ENCODE data around the gene DNAI2. TPM values are rescaled to one million over a fixed set of nuclear protein-coding genes. Genes with fewer than 3 reads are reported as not detected.

The DNAI2 gene
- total and polyA plus RNA-seq, 4 donors = 4.1 to 14.2 (median 6.7) TPM

DNA sequence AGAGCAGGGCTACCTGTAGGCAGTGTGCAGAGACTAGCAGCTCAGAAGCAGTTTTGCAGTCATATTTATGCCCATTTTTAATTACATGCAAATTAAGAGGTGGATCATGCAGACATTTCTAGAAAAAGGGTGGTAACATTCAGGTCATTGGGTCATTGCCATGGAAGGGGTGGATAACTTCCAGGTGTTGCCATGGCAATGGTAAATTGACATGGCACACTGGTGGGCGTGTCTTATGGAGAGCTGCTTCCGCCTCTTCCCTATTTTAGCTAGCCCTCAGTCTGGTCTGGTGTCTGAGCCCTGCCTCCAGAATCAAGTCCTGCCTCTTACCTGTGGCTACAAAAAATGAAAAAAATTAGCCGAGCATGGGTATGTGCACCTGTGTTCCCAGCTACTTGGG lies 2.8 kb upstream of the DNAI2 start:
- no peak overlapping the region for H3K9ac ChIP-seq (ENCODE audit: insufficient read depth in 1 of 2, low read length in 2 of 2)
- no peak for ATAC-seq (ENCODE audit: insufficient read depth, low FRiP score)
- H3K9me3 ChIP-seq (ENCODE audit: control insufficient read depth in 4 of 4, insufficient read depth in 3 of 4, low read length in 3 of 4) = no peaks in the 10 kb centered on the region
- H3K27me3 ChIP-seq (ENCODE audit: control insufficient read depth in 3 of 3, insufficient read depth in 3 of 3, low read length in 2 of 3) = no peaks in the 10 kb centered on the region
- DNase-seq = no peak
- H3K27ac ChIP-seq (ENCODE audit: low read depth in 1 of 2, low read length in 1 of 2) = no peak overlapping the region
- TF ChIP-seq CTCF (IDR thresholded peaks at IDR 0.05; ENCODE audit: control extremely low read depth, extremely low read depth) = no peak
- no peak overlapping the region for H3K4me3 ChIP-seq
- 72 to 87% methylated on average over 3 of the region's 3 CpGs for WGBS, 2 donors
- no peaks in the 10 kb centered on the region for H3K36me3 ChIP-seq (ENCODE audit: control insufficient read depth in 4 of 4, insufficient read depth in 4 of 4, low read length in 4 of 4)
- H3K4me1 ChIP-seq (ENCODE audit: control insufficient read depth in 5 of 5, insufficient read depth in 5 of 5, low read length in 5 of 5) = peaks cover 0 to 30% (median 5%) of the 10 kb centered on the region in 5 donors

DNA sequence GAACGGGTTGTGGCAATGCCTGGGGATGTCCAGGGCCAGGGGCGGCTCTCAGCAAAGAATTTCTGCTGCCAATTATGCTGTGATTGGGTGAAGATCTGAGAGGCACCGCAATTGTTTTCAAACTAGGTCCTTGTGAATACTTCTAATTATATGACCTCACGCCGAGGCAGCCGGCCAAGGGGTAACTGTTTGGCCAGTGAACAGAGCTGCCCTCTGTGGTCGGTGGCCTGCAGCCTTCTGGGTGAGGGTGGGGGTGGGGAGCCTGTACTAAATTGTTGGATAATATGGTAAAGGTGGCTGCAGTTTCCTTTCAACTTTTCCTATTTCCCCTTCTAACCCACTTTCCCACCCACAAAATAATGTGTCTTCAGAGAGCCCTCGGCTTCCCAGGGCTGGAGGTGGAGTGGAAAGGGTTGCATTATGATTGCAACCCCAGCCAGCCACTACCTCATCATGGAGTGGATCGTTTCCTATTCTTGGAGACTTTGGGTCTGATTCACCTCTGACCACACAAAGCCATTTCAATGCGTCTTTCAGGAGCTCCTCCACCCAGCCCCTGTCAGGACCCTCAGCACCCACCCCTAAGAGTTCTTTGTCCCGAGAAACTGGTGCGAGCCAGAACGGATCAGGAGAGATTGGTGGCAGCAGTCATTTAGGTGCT lies 2.0 kb upstream of the DNAI2 start:
- Histone ChIP-seq H3K9ac (ENCODE audit: insufficient read depth in 1 of 2, low read length in 2 of 2) (no peak overlapping the region), H3K4me1 (ENCODE audit: control insufficient read depth in 5 of 5, insufficient read depth in 5 of 5, low read length in 5 of 5) (peaks cover 0 to 36% (median 5%) of the 10 kb centered on the region in 5 donors), H3K4me3 (no peak overlapping the region), H3K9me3 (ENCODE audit: control insufficient read depth in 4 of 4, insufficient read depth in 3 of 4, low read length in 3 of 4) (no peaks in the 10 kb centered on the region), H3K27me3 (ENCODE audit: control insufficient read depth in 3 of 3, insufficient read depth in 3 of 3, low read length in 2 of 3) (no peaks in the 10 kb centered on the region), H3K36me3 (ENCODE audit: control insufficient read depth in 4 of 4, insufficient read depth in 4 of 4, low read length in 4 of 4) (no peaks in the 10 kb centered on the region), H3K27ac (ENCODE audit: low read depth in 1 of 2, low read length in 1 of 2) (peak overlapping the region in 1 of 2 donors; percentile 24)
- DNase-seq (peak; percentile 20 to 67 (median 57)), ATAC-seq (ENCODE audit: insufficient read depth, low FRiP score) (no peak)
- 51 to 80% methylated on average over 13 of the region's 13 CpGs for WGBS, 2 donors
- TF ChIP-seq CTCF (IDR thresholded peaks at IDR 0.05; ENCODE audit: control extremely low read depth, extremely low read depth) = no peak

DNA sequence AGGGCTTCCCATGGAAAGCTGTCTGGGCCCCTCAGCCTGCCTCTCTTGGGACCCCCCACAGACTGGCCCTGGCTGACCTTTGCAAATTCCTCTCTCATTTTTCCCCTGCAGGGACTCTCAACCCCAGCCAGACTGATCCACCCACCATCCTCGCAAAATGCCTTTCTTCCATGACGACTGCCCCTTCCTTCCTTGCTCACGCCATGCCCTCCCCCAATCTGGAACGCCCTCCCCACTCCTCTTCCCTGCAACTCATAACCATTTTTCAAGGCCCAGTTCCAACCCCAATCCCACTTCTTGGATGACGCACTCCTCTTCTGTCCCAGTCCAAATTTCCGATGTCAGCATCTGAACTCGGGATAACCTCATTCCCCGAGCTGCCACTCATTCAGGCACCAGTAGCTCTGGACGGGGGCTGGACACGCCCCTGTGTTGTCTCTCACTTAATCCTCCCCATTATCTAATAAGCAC lies 1.3 kb upstream of the DNAI2 start:
- H3K9me3 ChIP-seq (ENCODE audit: control insufficient read depth in 4 of 4, insufficient read depth in 3 of 4, low read length in 3 of 4) = no peaks in the 10 kb centered on the region
- no peaks in the 10 kb centered on the region for H3K36me3 ChIP-seq (ENCODE audit: control insufficient read depth in 4 of 4, insufficient read depth in 4 of 4, low read length in 4 of 4)
- ATAC-seq (ENCODE audit: insufficient read depth, low FRiP score) (no peak), DNase-seq (peak; percentile 62 to 66 (median 64))
- H3K27me3 ChIP-seq (ENCODE audit: control insufficient read depth in 3 of 3, insufficient read depth in 3 of 3, low read length in 2 of 3) = no peaks in the 10 kb centered on the region
- WGBS, 2 donors = 60 to 72% methylated on average over 10 of the region's 10 CpGs
- H3K4me1 ChIP-seq (ENCODE audit: control insufficient read depth in 5 of 5, insufficient read depth in 5 of 5, low read length in 5 of 5) = peaks cover 0 to 36% (median 5%) of the 10 kb centered on the region in 5 donors
- H3K27ac ChIP-seq (ENCODE audit: low read depth in 1 of 2, low read length in 1 of 2) = no peak overlapping the region
- no peak overlapping the region for H3K9ac ChIP-seq (ENCODE audit: insufficient read depth in 1 of 2, low read length in 2 of 2)
- H3K4me3 ChIP-seq = no peak overlapping the region
- TF ChIP-seq CTCF (IDR thresholded peaks at IDR 0.05; ENCODE audit: control extremely low read depth, extremely low read depth) = no peak

Measured in lung (tissue), 12 donors.